K562 (cell line): ENCODE measurements around the gene SEC11A. TPM values are rescaled to one million over a fixed set of nuclear protein-coding genes. Genes with fewer than 3 reads are reported as not detected.

Experiments
- ATAC-seq: fragments of 200-7000 bp; cut with Tn5 transposase; 3 replicates; pipeline ENCODE4 v1.9.1; 2020; ENCODE audit warnings: moderate library complexity
- BruUV-seq: library from RNA; stranded (reverse); fragments of 400-500 nt; replicated peaks from 2 replicates; lab custom pipeline; 2021; lab: Mats Ljungman, UMichigan
- CTCF ChIA-PET: fragments of 300-600 bp; formaldehyde crosslinking; extraction: SDS; loops from one replicate; lab custom pipeline; 2021; ENCODE audit warnings: low intra/inter-chr PET ratio; lab: Yijun Ruan, JAX
- POLR2A ChIA-PET: fragments of 300-600, 350-650 bp; sonication (Branson Sonifier 250); formaldehyde crosslinking; extraction: SDS; loops from one replicate; lab custom pipeline; 2021; ENCODE audit warnings: antibody characterized with exemption, inconsistent platforms; lab: Yijun Ruan, JAX
- DNase-seq, 4 experiments: peaks; one replicate each; pipeline versions ENCODE4 v3.0.0 to v3.0.0-alpha.2; 2011 to 2018; ENCODE audit warnings: low spot score in 3 of 4, mixed read lengths in 3 of 4; ENCODE audit errors: extremely low read depth in 1 of 4
- FAIRE-seq: peaks from 2 replicates; lab custom pipeline; 2011; peaks lifted over from hg19 to GRCh38; lab: Jason Lieb, UNC
- H2AFZ ChIP-seq: 2 replicates; pipeline ENCODE4 v1.6.0; 2011; ENCODE audit warnings: low read depth, low read length, control low read depth, inconsistent platforms
- H3K27ac ChIP-seq: fragments of 200-600 bp; 3 replicates; pipeline ENCODE4 v1.8.0; 2011; ENCODE audit warnings: low read depth, mild to moderate bottlenecking, control low read depth, inconsistent platforms, low read length, moderate library complexity, mixed read lengths; ENCODE audit errors: extremely low read depth
- H3K27me3 ChIP-seq, 2 experiments: fragments of 300-600 bp in 1 of 2; 2 replicates in 1 of 2; 3 replicates in 1 of 2; pipeline versions ENCODE4 v1.6.0 to v1.8.0; 2011; ENCODE audit warnings: inconsistent platforms in 2 of 2, low read length in 2 of 2, mild to moderate bottlenecking in 1 of 2, mixed read lengths in 1 of 2, moderate library complexity in 1 of 2; ENCODE audit not compliant: control insufficient read depth in 2 of 2, insufficient read depth in 2 of 2
- H3K36me3 ChIP-seq: fragments of 300-600 bp; 3 replicates; pipeline ENCODE4 v1.8.0; 2011; ENCODE audit warnings: mild to moderate bottlenecking, low read length, inconsistent platforms; ENCODE audit not compliant: control insufficient read depth, insufficient read depth
- H3K4me1 ChIP-seq, 2 experiments: fragments of 200-600 bp in 1 of 2; replicated peaks in 1 of 2; 2 replicates in 1 of 2; 3 replicates in 1 of 2; pipeline versions ENCODE4 v1.5.1 to v1.8.0; 2011; ENCODE audit warnings: inconsistent platforms in 2 of 2, low read length in 2 of 2, mild to moderate bottlenecking in 1 of 2, mixed read lengths in 1 of 2, moderate library complexity in 1 of 2; ENCODE audit not compliant: control insufficient read depth in 2 of 2, insufficient read depth in 2 of 2
- H3K4me2 ChIP-seq: 2 replicates; pipeline ENCODE4 v1.6.1; 2011; ENCODE audit warnings: low read length, control low read depth, inconsistent platforms, mixed read lengths; ENCODE audit not compliant: insufficient read depth
- H3K4me3 ChIP-seq: fragments of 200-600 bp; sonication (generic), shearing (Covaris generic); 2 replicates; pipeline ENCODE4 v1.5.1; 2016; ENCODE audit warnings: control low read depth, inconsistent platforms
- H3K79me2 ChIP-seq: fragments of 200-600 bp; 3 replicates; pipeline ENCODE4 v1.8.0; 2011; ENCODE audit warnings: low read length, inconsistent platforms; ENCODE audit not compliant: control insufficient read depth, insufficient read depth
- H3K9ac ChIP-seq, 2 experiments: 2 replicates each; pipeline versions ENCODE4 v1.6.0 to v1.6.1; 2011; ENCODE audit warnings: low read depth in 2 of 2, low read length in 2 of 2, control low read depth in 1 of 2, inconsistent platforms in 1 of 2, mild to moderate bottlenecking in 1 of 2, mixed read lengths in 1 of 2; ENCODE audit not compliant: insufficient read depth in 1 of 2
- H3K9me1 ChIP-seq: one replicate; pipeline ENCODE4 v1.6.0; 2011; ENCODE audit warnings: inconsistent platforms, mild to moderate bottlenecking, low read length, moderate library complexity; ENCODE audit not compliant: control insufficient read depth, insufficient read depth
- H3K9me3 ChIP-seq: replicated peaks from 2 replicates; pipeline ENCODE4 v1.5.1; 2011; ENCODE audit warnings: low read depth, low read length, inconsistent platforms; ENCODE audit not compliant: control insufficient read depth, insufficient read depth
- H4K20me1 ChIP-seq: replicated peaks from 2 replicates; pipeline ENCODE4 v1.6.1; 2011; ENCODE audit warnings: low read length, inconsistent platforms, mixed read lengths; ENCODE audit not compliant: control insufficient read depth, insufficient read depth
- BDP1 ChIP-seq: IDR thresholded peaks from 3 replicates; pipeline ENCODE4 v1.6.1; 2011; ENCODE audit not compliant: insufficient read length, insufficient read depth
- BHLHE40 ChIP-seq: IDR thresholded peaks from 2 replicates; pipeline ENCODE4 v1.6.1; 2011; ENCODE audit warnings: low read length, improper control_type of control experiment
- NR0B1 ChIP-seq: fragments of 450-650 bp; IDR thresholded peaks from one replicate; pipeline ENCODE4 v1.6.1; 2018; ENCODE audit warnings: mild to moderate bottlenecking, moderate library complexity; ENCODE audit not compliant: partially characterized antibody
- RFX7 ChIP-seq: fragments of 250-450 bp; sonication (Bioruptor Pico); IDR thresholded peaks from 2 replicates; pipeline ENCODE4 v1.5.1; 2021; ENCODE audit warnings: mild to moderate bottlenecking
- SAFB ChIP-seq: fragments of 200-400 bp; formaldehyde crosslinking; IDR thresholded peaks from 2 replicates; pipeline ENCODE4 v1.6.1; 2017; ENCODE audit warnings: low read depth, low read length, borderline replicate concordance
- XRCC4 ChIP-seq: IDR thresholded peaks from one replicate; pipeline ENCODE4 v1.6.1; 2011; ENCODE audit not compliant: insufficient read depth, insufficient read length; ENCODE audit errors: extremely low read depth
- WGBS: fragments of 100-300 bp; shearing (Covaris generic); methylation state at CpG from one replicate; pipeline ENCODE4 v1.1.6; 2016; ENCODE audit warnings: low coverage, mixed read lengths; ENCODE audit not compliant: insufficient coverage; ENCODE audit errors: missing lambda C conversion rate; 5-methylcytosine and 5-hydroxymethylcytosine counted together
- in situ Hi-C: fragments of 300-500 bp; cut with MboI; formaldehyde crosslinking; loops from 4 replicates; pipeline ENCODE4 v1.15.0; 2018; ENCODE audit warnings: inconsistent platforms, mixed read lengths
- intact Hi-C: fragments of 100-400 bp; cut with micrococcal nuclease; formaldehyde crosslinking; loops from 2 replicates; pipeline ENCODE4 v1.14.2; 2022
- polyA plus RNA-seq, 8 experiments: library from polyadenylated mRNA; depleted of rRNA in 4 of 8; stranded (reverse) in 5 of 8; unstranded in 3 of 8; fragments of >200 nt; fragmentation: Nextera tagmentation in 2 of 8; fragmentation: Illumina TruSeq in 1 of 8; extraction: Ambion mirVana in 2 of 8; extraction: Trizol in 1 of 8; gene quantifications; 2 replicates each; pipeline versions ENCODE4 v1.2.1 to v1.2.3, GENCODE V29; 2011 to 2014; ENCODE audit warnings: inconsistent platforms in 1 of 8, missing spikeins in 1 of 8
- total RNA-seq, 7 experiments: library from RNA; depleted of rRNA in 6 of 7; stranded (reverse); fragments of >200 nt in 6 of 7; fragmentation: Illumina TruSeq in 2 of 7; extraction: Trizol in 2 of 7; gene quantifications; 2 replicates each; pipeline versions ENCODE4 v1.2.1 to v1.2.3, GENCODE V29; 2011 to 2021; ENCODE audit warnings: low replicate concordance in 1 of 7

The SEC11A gene
- total and polyA plus RNA-seq, 9 of the 15 experiments (the other 6 are each of a cell fraction or from before 2014, with no cell fraction given), result 175 to 310 (median 229) TPM

GRCh38 chr15:84722628-84723027 is 6.7 kb upstream of the SEC11A start:
- intact Hi-C loops, result no loop called here
- no peaks in the 10 kb centered on the region for H3K9me3 ChIP-seq
- CTCF ChIA-PET, result no interaction called here
- no peak for DNase-seq
- no peak overlapping the region for H3K4me3 ChIP-seq
- POLR2A ChIA-PET, result no interaction called here
- H3K79me2 ChIP-seq, result no peaks in the 10 kb centered on the region
- TF ChIP-seq NR0B1, result no peak
- no peak for TF ChIP-seq BHLHE40
- no peak for TF ChIP-seq BDP1
- no peak for TF ChIP-seq SAFB
- TF ChIP-seq XRCC4, result no peak
- TF ChIP-seq RFX7, result no peak
- TF ChIP-seq, all 486 proteins: peak for 0
- no peak overlapping the region for H3K27ac ChIP-seq
- FAIRE-seq, result no peak
- H3K36me3 ChIP-seq, result no peaks in the 10 kb centered on the region
- H2AFZ ChIP-seq, result no peak overlapping the region
- H3K9me1 ChIP-seq, result no peaks in the 10 kb centered on the region
- ATAC-seq, result no peak
- 20% methylated on average over 1 of the region's 2 CpGs for WGBS
- BruUV-seq, result no TSS peak
- in situ Hi-C loops, result no loop called here
- H3K4me1 ChIP-seq, result peaks cover 11 to 12% of the 10 kb centered on the region in 2 experiments
- H3K9ac ChIP-seq, result no peak overlapping the region
- H4K20me1 ChIP-seq, result no peaks in the 10 kb centered on the region
- no peak overlapping the region for H3K4me2 ChIP-seq
- H3K27me3 ChIP-seq, result no peaks in the 10 kb centered on the region
